HG02870 (cell line): ENCODE measurements around the gene CTSH.

Experiments
- ATAC-seq: cut with Tn5 transposase; IDR thresholded peaks from one replicate; pipeline ENCODE4 v1.9.1; 2021; ENCODE audit warnings: mild to moderate bottlenecking, moderate library complexity; ENCODE audit not compliant: unreplicated experiment

The CTSH gene

GRCh38 chr15:78944669-78945407, at the start of gene CTSH:
Gene CTSH (minus strand): TSS chr15:78945046. CDS start chr15:78944981, 65 bp downstream.
- ATAC-seq, result peak; percentile 70

GRCh38 chr15:78993931-78994530, 49.2 kb upstream of the CTSH start:
- ATAC-seq, result no peak

- no peak for ATAC-seq
These were observed 48.5 kb upstream of the CTSH start for GRCh38 chr15:78993257-78993930.

- ATAC-seq, result no peak
These were observed 47.8 kb upstream of the CTSH start for GRCh38 chr15:78992416-78993256.

- ATAC-seq, result no peak
These were observed 47.0 kb upstream of the CTSH start for GRCh38 chr15:78991879-78992278.

GRCh38 chr15:78991476-78991875, 46.6 kb upstream of the CTSH start:
- ATAC-seq, result no peak

- no peak for ATAC-seq
These were observed 45.4 kb upstream of the CTSH start for GRCh38 chr15:78990278-78990677.

GRCh38 chr15:78989701-78990240, 44.9 kb upstream of the CTSH start:
- ATAC-seq, result no peak

- peak; percentile 58 for ATAC-seq
These were observed 43.6 kb upstream of the CTSH start for GRCh38 chr15:78988361-78988911.

- no peak for ATAC-seq
These were observed 42.9 kb upstream of the CTSH start for GRCh38 chr15:78987556-78988360.

GRCh38 chr15:78985859-78986475, 41.1 kb upstream of the CTSH start:
- no peak for ATAC-seq

GRCh38 chr15:78984041-78984440, 39.2 kb upstream of the CTSH start:
- no peak for ATAC-seq

GRCh38 chr15:78983146-78983918, 38.5 kb upstream of the CTSH start:
- ATAC-seq, result no peak

- no peak for ATAC-seq
These were observed 37.9 kb upstream of the CTSH start for GRCh38 chr15:78982736-78983135.

- ATAC-seq, result no peak
These were observed 36.9 kb upstream of the CTSH start for GRCh38 chr15:78981532-78982313.

- no peak for ATAC-seq
These were observed 34.8 kb upstream of the CTSH start for GRCh38 chr15:78979456-78980320.
